Osteocyte (in vitro differentiated cells): Measurements from ENCODE around the gene ADAMTS8. TPM values are rescaled to one million over a fixed set of nuclear protein-coding genes. Genes with fewer than 3 reads are reported as not detected.

Experiments used
- DNase-seq: peaks from one replicate; pipeline ENCODE4 v3.0.0; 2021; ENCODE audit warnings: mixed read lengths; ENCODE audit not compliant: unreplicated experiment; ENCODE audit errors: extremely low spot score
- H3K27ac Mint-ChIP-seq: one replicate; pipeline ENCODE4 v1.8.0; 2021; ENCODE audit warnings: mild to moderate bottlenecking, mixed read lengths; ENCODE audit not compliant: unreplicated experiment
- H3K27me3 Mint-ChIP-seq: one replicate; pipeline ENCODE4 v1.8.0; 2021; ENCODE audit warnings: mixed read lengths; ENCODE audit not compliant: unreplicated experiment
- H3K36me3 Mint-ChIP-seq: one replicate; pipeline ENCODE4 v1.8.0; 2021; ENCODE audit warnings: mixed read lengths; ENCODE audit not compliant: unreplicated experiment
- H3K4me1 Mint-ChIP-seq: one replicate; pipeline ENCODE4 v1.8.0; 2021; ENCODE audit warnings: mixed read lengths; ENCODE audit not compliant: unreplicated experiment
- H3K4me3 Mint-ChIP-seq: one replicate; pipeline ENCODE4 v1.8.0; 2021; ENCODE audit warnings: mild to moderate bottlenecking, moderate library complexity, mixed read lengths; ENCODE audit not compliant: unreplicated experiment
- H3K9me3 Mint-ChIP-seq: one replicate; pipeline ENCODE4 v1.8.0; 2021; ENCODE audit warnings: mixed read lengths; ENCODE audit not compliant: unreplicated experiment
- CTCF ChIP-seq: fragments of 200-600 bp; sonication (generic); IDR thresholded peaks from 2 replicates; pipeline ENCODE4 v1.5.0; 2021; ENCODE audit warnings: antibody characterized with exemption, mild to moderate bottlenecking, moderate library complexity
- total RNA-seq: library from RNA; stranded (reverse); gene quantifications from 2 replicates; pipeline ENCODE4 v1.2.1, GENCODE V29; 2021

The ADAMTS8 gene
- total RNA-seq, 1 donor from 2014 or later, result 0.19 TPM

- H3K9me3 Mint-ChIP-seq, result no peaks in the 10 kb centered on the region
Measured at GRCh38 chr11:130399196-130399595, 29.2 kb downstream of the ADAMTS8 start.

GRCh38 chr11:130397780-130398179, 30.6 kb downstream of the ADAMTS8 start:
- no peaks in the 10 kb centered on the region for H3K36me3 Mint-ChIP-seq
- peaks cover 27% of the 10 kb centered on the region for H3K4me1 Mint-ChIP-seq

More at GRCh38 chr11:130399196-130399595, 29.2 kb downstream of the ADAMTS8 start:
- Mint-ChIP-seq H3K27me3 (peaks cover 39% of the 10 kb centered on the region), H3K4me3 (no peak overlapping the region), H3K27ac (no peak overlapping the region), H3K36me3 (no peaks in the 10 kb centered on the region), H3K4me1 (peaks cover 38% of the 10 kb centered on the region)
- TF ChIP-seq CTCF, result no peak
- no peak for DNase-seq

DNA sequence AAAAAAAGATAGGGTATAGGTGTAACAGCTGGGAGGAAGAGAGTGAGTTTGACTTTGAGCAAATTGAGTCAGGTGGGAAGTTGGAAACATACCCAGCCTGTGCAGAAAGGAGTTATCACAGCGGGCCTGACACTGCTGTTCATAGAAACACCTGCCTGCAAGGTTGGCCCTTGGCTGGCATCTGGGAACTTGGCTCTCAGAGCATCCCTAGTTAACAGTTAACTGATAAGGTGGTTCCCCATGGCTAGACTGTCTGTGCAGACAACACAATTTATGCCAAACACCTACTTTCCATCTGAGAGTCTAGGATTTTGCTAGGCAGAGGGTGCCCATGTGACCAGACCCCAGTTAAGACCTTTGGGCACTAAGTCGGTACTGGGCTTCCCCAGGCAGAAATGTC, 31.4 kb downstream of the ADAMTS8 start:
- no peak for DNase-seq
- no peaks in the 10 kb centered on the region for H3K36me3 Mint-ChIP-seq
- no peaks in the 10 kb centered on the region for H3K9me3 Mint-ChIP-seq
- H3K4me3 Mint-ChIP-seq, result no peak overlapping the region
- peaks cover 61% of the 10 kb centered on the region for H3K27me3 Mint-ChIP-seq
- peaks cover 20% of the 10 kb centered on the region for H3K4me1 Mint-ChIP-seq
- no peak for TF ChIP-seq CTCF
- H3K27ac Mint-ChIP-seq, result no peak overlapping the region

More at GRCh38 chr11:130397780-130398179, 30.6 kb downstream of the ADAMTS8 start:
- peaks cover 52% of the 10 kb centered on the region for H3K27me3 Mint-ChIP-seq
- no peaks in the 10 kb centered on the region for H3K9me3 Mint-ChIP-seq
- H3K27ac Mint-ChIP-seq, result no peak overlapping the region
- no peak for TF ChIP-seq CTCF
- no peak for DNase-seq
- no peak overlapping the region for H3K4me3 Mint-ChIP-seq

- Mint-ChIP-seq H3K36me3 (no peaks in the 10 kb centered on the region), H3K9me3 (no peaks in the 10 kb centered on the region), H3K27me3 (peaks cover 69% of the 10 kb centered on the region), H3K4me1 (peaks cover 10% of the 10 kb centered on the region), H3K27ac (no peak overlapping the region), H3K4me3 (no peak overlapping the region)
- no peak for DNase-seq
- no peak for TF ChIP-seq CTCF
Measured at GRCh38 chr11:130394615-130395014, 33.8 kb downstream of the ADAMTS8 start.

DNA sequence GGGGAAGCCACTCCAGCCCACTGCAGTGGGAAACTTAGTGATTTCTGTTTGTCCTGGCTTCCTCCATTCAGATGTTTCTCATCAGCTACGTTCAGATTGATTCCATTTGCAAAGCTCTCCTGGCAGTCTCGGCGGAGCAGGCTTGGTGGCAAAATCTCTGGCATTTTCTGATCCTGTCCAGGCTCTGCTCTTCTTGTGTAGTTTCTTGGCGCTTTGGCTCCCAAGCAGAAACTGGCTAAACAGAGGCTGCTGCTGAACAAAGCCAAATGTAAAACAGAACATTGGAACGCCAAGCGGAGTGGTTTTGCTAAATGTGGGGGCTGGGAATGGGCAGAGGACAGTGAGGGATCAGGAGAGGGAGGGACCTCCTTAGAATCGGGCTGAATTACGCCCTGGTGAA, 36.7 kb downstream of the ADAMTS8 start:
- no peak for TF ChIP-seq CTCF
- Mint-ChIP-seq H3K27me3 (peaks cover 53% of the 10 kb centered on the region), H3K27ac (no peak overlapping the region), H3K4me1 (peaks cover 22% of the 10 kb centered on the region), H3K9me3 (no peaks in the 10 kb centered on the region), H3K4me3 (no peak overlapping the region), H3K36me3 (no peaks in the 10 kb centered on the region)
- no peak for DNase-seq
